NCI-H510A treated with DMSO at 0.1 percent for 48 hours (cell line): ENCODE data around the gene CHST15.

Experiments
- DNase-seq: peaks from one replicate; lab custom pipeline; 2025; lab: John Stamatoyannopoulos, UW

Gene CHST15

DNA sequence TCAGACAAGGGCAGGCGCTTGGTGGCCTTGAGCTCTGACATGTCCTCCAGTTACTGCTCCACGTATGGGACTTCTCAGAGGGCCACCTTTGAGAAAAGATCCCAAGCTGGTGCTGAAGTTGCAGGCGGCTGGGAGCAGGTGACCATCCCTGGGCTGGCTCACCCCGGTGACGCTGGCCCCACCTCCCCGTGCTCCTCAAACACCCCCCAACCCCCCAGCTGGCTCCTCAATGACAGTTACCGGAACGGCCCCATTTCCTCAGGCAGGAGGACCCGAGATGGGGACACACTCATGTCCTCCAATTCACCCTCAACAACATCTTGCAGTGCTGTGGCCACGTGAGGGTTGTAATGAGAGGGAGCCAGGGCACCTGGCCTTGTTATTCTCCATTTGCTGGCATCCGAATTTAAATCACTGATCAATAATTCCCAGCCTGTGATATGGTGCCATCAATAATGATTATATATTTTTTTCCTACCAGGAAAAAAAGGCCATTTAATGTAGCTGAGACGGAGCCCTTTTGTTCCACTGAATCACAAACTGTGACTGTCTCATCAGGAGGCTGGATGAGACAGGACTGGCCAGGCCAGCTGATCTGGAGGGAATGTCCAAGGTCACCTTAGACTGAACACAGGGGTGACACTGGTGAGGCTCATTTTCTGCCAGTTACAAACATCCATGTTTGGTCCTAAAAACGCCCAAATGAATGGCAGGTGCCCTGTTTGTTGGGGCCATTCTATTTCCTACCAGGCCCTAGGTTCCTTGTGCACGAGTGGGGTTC is 64.5 kb downstream of the CHST15 start:
- DNase-seq, result no peak

DNA sequence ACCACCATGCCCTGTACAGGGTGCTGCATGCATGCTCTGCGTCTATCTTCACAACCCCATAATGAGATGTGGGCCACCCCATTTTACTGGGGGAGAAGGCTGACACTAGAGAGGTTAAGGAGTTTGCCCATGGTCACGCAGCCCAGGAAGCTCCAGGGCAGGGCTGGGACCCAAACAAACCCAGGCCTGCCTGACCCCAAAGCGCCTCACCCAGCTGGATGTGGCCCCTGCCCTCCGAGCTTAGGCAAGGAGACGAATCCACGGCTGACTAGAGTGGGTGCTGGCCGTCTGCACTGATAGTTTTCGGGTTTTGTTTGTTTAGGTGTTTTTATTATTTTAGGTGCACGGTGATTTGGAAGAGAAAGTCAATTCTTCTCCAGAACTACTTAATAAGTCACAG is 65.7 kb downstream of the CHST15 start:
- DNase-seq, result no peak

DNA sequence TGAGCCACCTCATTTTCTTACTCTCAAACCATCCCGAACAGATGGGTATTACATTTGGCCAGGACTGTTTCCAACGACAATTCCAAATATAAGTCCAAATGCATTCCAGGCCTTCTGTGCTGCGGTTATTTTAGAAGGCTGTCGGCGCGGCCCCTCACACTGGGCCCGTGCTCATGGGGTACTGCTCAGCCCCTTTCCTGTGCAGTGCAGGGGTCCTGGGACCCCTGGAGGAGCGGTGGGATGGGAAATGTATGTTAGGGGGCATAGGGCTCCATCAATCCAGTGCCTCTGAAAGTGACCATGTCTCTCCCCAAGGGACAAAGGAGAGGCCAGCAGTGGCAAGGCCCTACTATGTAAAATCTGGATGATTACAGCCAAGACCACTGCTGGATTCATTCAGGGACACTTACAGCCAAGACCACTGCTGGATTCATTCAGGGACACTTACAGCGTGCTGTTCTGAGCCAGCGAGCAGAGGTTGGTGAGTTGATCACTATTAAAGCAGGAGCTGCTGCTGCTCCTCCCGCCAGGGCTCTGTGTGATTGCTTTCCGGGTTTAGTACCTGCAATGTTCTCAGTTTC is 66.3 kb downstream of the CHST15 start:
- DNase-seq, result no peak

DNA sequence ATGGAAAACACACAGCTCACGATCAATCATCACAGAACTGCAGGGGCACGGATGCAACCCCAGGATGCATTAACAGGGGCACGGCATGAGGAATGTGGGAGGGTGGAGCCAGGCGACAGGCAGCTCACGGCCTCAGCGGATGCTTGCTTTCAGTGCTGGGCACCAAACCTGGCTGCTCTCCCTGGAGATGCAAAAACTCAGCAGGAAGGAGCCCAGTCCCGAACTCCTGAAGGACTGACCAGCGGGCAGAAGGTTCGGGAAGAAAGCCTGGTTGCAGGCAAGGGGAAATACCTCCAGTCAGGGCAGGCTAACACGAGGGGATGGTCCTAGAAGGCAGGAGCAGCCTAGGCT is 66.8 kb downstream of the CHST15 start:
- DNase-seq, result no peak

DNA sequence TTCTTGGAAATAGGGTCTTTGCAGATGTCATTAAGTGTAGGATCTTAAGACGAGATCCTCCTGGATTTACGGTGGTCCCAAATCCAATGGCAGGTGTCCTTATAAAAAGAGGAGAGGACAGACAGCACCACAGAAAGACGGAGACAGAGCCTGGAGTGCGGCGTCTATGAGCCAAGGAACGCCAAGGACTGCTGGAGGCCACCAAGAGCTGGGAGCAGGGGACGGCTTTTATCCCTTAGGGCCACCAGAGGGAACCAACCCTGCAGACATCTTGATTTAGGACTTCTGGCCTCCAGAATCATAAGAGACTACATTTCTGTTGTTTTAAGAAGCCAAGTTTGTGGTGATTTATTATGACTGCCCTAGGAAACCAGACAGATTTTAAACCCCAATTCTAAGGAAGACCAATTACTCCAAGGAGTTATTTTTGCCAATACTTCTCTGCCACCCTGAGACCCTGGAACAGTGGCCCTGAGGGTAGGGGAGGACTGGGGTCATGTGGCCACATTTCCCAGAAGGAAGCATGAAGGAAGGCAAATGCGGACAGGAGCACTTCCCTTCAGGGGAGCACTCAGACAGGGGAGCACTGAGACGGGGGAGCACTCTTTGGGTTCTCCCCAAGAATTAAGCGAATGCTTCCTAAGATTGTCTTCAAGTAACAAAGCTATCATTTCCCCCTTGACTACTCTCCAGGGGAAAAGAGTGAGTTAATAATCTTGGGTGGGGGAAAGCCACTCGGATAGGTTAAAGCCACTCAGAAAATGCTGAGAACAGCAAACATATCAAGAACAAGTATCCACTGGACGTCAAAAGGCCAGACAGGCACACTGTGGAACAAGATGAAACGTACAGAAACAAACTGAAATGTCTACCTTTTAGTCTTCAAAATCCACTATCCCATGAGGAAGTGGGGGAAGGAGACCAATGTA is 67.5 kb downstream of the CHST15 start:
- no peak for DNase-seq

DNA sequence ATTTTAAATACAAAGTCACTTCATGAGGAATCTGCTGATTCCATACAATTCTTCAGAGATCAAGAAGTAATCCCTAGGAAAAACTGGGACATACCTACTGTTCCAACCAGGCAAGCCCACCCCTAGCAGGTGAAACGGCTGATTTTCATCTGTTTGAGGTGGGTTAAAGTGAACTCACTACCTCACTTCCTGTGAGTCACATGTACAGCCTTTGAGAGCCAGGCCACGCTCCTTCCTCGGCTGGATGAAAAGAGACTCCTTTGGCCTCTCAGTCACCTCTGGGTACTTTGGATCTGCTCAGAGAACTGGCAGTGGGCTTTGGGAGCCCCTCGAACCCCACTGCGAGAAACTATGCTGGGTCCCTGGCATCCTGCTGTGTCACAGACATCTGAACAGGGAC is 68.2 kb downstream of the CHST15 start:
- no peak for DNase-seq

DNA sequence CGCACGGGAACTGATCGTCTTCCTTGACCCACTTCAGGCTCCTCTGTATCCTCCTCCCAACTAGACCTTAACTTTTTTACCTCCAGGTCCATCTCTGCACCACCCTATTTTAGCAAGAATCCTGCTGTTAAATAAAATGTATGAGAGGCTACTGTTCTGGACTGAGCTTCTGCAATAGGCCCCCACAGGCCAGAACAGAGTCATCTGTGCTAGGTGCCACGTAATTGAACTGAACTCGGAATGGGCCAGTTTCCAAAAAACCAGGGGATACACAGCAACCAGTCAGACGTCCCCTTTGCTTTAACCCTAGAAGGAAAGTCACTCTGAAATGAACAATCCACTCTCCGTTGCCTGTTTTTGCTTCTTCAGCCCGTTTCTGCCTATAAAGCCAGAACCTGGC is 71.3 kb downstream of the CHST15 start:
- DNase-seq, result no peak

DNA sequence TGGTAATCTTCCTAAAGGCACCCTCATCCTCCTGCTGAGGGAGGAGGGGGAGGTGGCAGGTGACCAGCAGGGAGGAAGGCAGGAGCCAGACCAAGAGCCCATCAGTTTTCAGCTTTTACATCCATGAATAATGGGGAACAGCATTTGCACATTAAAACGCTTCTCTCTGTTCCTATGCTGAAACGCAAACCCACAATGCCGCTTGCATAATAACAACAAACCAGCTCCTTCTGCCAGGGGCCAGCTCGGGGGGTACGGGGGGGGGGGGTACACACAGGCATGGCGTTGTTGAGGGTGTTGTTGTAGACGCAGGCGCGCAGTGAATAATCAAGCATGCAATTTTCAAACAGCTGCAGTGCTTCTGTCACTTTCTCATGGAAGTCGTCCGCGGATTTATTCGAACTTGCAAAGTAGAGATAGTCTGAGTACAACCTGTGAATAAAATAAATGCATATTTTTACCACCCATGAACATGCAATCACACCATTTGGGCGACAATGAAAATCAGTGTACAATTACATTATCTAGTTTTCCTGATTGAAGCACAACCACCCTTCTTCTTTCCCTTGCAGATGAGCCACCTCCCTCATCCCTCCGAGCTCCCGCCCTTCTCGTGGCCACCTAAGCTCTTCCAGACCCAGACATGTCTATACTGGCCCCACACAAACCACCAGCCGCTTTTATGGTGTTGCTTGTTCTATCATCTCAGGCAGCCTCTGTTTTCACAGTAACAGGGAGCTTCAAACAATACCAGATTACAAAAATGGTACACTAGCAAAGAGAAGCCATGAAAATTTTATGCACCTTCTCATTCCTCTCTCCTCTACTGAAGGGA is 72.2 kb downstream of the CHST15 start:
- DNase-seq, result peak; percentile 70

DNA sequence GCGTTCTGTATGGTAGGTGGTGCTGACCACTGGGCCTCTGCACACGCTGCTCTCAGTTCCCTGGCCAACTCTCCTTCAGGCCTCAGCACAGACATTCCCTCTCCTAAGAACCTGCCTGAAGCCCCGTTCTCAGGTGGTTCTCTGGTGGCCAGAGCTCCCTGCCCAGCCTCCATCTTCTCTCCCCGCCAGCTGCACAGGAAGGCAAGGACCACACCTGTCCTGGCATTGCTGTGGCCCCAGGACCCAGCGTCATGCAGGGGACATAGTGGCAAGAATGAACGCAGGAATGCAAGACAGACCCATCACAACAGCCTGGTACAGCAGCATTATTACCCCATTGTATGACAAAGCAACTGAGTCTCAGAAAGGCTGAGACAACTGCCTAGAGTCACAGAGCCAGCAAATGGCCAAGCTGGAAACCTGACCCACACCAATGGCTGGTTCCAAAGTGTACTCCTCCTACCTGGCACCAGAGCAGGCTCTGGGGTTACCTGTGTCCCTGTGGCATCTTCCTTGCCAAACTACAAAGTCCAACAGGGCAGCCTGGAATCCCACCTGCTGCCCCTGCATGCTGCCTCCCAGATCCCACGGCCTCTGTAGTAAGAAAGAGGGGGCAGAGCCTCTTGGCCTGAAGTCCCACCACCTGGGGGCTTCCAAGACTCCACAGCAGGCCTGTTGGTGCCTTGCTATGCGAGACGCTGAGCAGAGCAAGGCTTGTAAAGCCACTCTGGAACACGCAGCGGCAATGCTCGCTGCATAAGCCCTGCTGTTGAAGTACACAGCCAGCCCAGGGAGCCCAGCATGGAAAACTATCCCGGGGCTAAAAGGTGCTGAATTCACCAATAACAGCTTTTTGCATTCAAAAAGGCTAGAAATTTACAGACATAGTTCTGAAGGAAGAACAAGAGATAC is 73.3 kb downstream of the CHST15 start:
- no peak for DNase-seq

DNA sequence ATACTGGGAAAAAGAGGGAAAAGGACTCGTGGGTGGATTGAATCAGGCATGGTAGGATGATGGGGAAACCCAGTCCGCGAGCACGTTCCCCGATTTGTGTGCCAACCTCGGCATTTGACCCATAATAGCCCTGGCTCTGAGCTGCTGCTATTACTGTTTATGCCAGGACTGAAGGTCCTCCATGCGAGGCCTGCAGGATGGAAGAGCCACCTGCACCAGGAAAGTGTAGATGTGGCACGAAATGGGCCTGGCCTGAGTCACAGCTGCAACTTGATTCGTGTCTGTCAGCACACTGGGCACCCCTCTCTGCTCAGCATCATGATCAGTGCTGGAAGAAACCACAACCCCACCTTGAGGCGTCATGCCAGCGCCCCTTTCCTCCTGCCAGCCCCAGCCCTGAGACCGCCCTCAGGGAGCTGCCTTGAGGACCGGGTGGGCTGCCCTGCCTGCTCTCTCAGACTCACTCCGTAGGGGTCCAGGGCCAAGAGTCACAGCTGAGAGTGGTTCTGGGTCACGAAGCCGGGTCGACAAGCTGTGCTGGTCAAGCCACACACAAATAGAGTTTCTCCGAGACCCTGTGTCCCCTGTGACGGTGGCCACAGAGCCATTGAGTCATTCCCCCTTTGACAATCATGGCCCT is 74.4 kb downstream of the CHST15 start:
- no peak for DNase-seq

DNA sequence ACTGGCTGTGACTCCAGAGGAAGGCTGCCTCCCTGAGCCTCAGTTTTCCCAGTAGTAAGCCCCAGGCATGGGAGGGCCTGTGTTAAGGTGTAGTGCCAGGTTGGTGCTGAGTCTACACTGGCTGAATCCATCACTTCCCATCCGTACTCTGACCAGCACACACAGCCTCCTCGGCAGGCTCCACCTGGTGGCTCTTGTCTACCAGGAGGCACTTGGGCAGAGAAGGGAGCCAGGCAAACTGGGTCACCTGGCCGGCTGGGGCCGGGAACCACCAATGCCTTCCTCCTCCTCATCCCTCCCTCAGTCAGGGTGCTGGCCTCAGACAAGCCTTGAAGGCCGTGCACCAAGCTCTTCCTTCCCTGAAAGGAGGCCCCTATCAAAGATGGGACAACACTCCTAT is 75.7 kb downstream of the CHST15 start:
- no peak for DNase-seq

DNA sequence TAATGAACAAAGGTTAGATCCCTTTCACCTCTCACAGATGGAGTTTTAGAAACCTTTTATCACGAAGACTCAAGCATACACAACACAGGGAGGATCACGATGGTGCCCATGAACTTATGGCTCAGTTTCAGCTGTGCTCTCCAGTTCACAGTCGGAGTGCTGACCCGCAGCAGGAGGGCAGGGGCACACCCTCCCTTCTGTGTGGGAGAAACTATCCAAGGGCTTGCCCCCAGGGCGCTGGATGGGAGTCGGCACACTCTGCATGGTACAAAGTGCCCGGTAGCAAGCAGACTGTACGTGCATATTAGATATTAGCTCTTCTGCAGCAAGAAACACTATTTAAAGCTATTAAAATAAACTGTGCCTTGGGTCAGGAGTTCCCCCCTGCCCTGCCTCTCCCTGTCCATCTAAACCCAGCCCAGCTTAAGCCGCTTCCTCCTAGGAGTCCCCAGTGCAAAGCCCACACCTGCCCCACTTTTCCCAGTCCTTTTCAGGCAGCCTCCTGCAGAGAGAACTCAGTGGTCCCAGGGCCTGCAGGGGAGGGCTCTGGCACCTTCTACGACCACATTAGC is 76.5 kb downstream of the CHST15 start:
- no peak for DNase-seq

DNA sequence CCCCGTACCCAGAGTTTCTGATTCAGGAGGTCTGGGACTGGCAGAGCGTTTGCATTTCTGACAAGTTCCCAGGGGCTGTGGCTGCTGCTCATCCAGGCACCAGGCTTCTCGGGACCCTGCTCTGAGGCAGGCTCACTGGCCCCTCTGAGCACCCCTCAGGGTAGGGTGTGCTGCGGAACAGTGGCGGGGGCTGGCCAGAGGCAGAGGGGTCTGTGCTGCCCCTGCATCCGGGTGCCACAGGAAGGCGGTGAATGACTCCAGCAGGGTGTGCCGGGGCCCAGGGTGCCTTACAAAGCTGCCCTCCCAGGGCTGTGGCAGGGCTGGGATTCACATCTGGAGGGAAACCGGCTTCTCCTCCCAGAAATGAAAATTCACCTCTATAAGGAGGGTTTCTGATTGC is 77.4 kb downstream of the CHST15 start:
- DNase-seq, result no peak

DNA sequence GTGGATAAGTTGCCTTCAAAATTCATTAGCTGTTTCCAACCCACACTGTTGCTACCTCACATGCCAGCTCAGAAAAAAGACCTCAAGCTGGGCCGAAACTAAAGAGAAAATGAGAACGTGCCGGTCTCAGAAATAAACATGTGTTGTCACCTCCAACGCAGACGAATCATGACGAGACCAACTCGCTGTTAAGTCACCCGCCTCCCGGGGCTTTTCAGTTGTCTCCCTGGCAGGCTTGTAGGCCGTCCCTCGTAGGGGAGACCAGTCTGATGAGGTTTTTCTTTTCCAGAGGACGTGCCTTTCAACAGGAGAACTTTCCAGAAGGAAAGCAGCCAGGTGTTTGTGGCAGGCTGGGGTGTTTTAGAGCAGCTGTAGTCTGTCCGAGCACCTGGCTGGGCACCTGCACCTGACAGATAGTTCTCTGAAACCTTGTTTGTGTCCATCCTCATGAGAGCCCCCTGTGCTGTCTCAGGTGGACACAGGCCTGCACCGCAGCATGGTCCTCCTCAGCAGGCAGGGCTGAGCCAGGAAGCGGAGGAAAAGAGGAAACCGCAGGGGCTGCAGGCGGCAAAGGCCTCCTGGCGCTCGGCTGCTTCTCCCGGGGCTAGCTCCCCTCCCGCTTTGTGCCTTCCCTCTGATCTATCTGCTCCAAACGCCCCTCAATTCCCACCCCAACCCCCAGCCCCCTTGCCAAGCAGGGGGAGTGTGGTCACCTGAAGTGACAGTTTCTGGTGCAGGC is 78.8 kb downstream of the CHST15 start:
- no peak for DNase-seq

DNA sequence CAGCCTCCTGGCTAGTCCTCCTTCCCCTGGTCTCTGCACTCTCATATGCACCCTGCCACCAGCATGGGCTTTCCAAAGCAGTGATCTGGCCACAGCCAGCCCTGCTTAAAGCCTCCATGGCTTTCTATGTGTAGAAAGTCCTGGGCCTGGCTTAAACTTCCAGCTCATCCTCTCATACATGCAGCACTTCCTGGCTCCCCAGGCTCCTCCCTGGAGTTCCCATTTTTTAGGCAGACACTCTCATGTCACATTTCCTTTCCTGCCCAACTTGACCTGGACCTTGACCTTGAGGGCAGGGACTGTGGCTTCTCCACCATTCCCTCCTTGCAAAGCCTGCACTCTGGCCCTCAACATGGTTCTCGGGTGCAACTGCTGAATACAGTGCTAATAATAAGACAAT is 79.5 kb downstream of the CHST15 start:
- no peak for DNase-seq

DNA sequence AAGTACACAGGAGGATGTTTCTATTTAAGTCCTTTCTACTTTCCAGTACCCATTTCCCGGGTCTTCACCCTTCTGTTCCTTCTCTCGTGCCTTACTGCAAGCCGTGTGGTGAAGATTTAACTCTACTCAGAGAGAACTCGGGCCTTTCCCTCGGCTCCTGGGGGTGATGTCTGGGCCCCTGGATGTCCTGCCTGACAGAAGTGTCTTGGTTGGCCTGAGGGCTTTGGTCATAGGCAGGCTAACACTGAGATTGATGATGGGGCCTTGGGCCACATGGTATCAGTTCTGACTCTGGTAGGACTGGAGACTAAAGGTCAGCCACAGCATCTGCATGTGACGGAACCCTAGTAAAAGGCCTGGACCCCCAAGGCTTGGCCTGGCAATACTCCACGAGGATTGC is 80.4 kb downstream of the CHST15 start:
- DNase-seq, result no peak

DNA sequence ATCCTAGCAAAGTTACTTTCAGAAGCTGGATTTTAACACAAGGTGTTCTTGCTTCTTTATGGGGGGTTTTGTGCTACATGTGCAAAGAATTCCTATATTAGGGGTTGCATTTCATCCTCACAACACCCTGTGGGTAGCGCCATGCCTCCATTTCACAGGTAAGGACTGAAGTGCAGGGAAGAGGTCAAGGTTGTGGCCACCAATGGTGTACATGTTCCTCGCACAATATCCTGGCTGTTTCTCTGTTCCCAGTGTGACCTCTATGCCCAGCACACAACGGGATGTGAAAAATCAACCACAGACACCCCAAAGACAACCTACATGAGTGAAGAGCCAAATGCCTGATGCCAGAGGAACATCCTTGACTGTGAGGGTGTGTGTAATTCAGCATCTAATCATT is 80.8 kb downstream of the CHST15 start:
- no peak for DNase-seq

DNA sequence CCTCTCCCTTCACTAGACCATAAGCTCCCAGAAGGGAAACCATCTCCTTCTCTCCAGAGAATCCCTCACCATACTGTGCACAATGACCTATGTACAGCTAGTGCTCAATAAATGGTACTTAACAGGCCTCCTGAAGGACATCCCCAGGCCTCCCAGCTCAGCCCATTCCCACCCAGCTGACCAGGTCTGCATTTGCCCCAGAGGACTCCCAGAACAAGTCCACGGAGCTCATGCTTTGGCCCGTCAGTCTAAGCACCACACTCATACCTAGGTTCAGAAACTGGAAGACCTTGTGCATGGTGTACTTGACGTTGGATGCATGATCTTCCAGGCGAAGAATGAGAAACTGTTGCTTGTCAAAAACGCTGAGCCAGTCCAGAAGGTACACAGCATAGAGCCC is 81.3 kb downstream of the CHST15 start:
- no peak for DNase-seq

DNA sequence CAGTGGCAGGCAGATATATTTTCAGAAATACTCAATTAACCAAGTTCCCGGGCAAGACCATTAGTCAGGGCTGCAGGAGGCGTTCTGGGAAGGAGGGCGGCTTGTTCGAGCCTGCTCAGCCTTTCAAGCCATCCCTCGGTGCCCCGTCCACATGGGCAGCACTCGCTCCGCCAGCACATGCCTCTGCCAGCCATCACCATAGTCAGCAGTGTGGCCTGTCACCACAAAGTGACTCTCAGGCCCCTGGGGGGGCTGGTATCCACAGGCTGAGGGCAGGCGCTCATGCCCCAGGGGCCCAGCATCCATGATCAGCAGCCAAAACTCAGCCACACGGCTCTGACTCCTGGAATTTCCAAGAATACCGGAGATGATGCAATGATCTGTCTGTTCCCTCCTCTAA is 81.9 kb downstream of the CHST15 start:
- no peak for DNase-seq
